H1 (cell line): Measurements from ENCODE around the gene UBAP1L. TPM values are rescaled to one million over a fixed set of nuclear protein-coding genes. Genes with fewer than 3 reads are reported as not detected.

Source experiments
- CTCF ChIA-PET: fragments of 300-600 bp; sonication (Branson Sonifier 250); formaldehyde crosslinking; loops from one replicate; lab custom pipeline; 2021; ENCODE audit not compliant: partially characterized antibody; lab: Charles Lee
- POLR2A ChIA-PET: fragments of 300-600 bp; sonication (Branson Sonifier 250); formaldehyde crosslinking; loops from one replicate; lab custom pipeline; 2021; ENCODE audit warnings: inconsistent platforms; ENCODE audit not compliant: partially characterized antibody; lab: Charles Lee
- DNase-seq, 2 experiments: peaks; one replicate each; pipeline versions ENCODE4 v3.0.0 to v3.0.0-alpha.2; 2010 to 2022; ENCODE audit warnings: low spot score in 2 of 2, low read depth in 1 of 2, mixed read lengths in 1 of 2
- FAIRE-seq: peaks from 2 replicates; lab custom pipeline; 2011; peaks lifted over from hg19 to GRCh38; lab: Jason Lieb, UNC
- H2AFZ ChIP-seq: 2 replicates; pipeline ENCODE4 v1.8.1; 2012; ENCODE audit warnings: low read length, inconsistent platforms
- H2AK5ac ChIP-seq: 2 replicates; pipeline ENCODE4 v1.6.1; 2013; ENCODE audit warnings: low read depth, low read length
- H2BK120ac ChIP-seq: replicated peaks from 2 replicates; pipeline ENCODE3; 2013; ENCODE audit warnings: low read depth, low read length, inconsistent platforms
- H2BK12ac ChIP-seq: 2 replicates; pipeline ENCODE4 v1.6.1; 2013; ENCODE audit warnings: low read depth, low read length
- H2BK15ac ChIP-seq: 2 replicates; pipeline ENCODE4 v1.6.1; 2013; ENCODE audit warnings: low read length
- H2BK20ac ChIP-seq: 2 replicates; pipeline ENCODE4 v1.6.1; 2013; ENCODE audit warnings: low read length
- H2BK5ac ChIP-seq: 2 replicates; pipeline ENCODE4 v1.6.1; 2013; ENCODE audit warnings: low read depth, low read length
- H3K14ac ChIP-seq: 2 replicates; pipeline ENCODE4 v1.6.1; 2013; ENCODE audit warnings: inconsistent platforms; ENCODE audit not compliant: insufficient read length
- H3K18ac ChIP-seq: 2 replicates; pipeline ENCODE4 v1.6.1; 2013; ENCODE audit warnings: low read length; ENCODE audit errors: extremely low read depth
- H3K23ac ChIP-seq: 2 replicates; pipeline ENCODE4 v1.6.1; 2013; ENCODE audit warnings: inconsistent platforms; ENCODE audit not compliant: insufficient read length
- H3K23me2 ChIP-seq: 2 replicates; pipeline ENCODE4 v1.6.1; 2013; ENCODE audit warnings: low read depth, low read length
- H3K27ac ChIP-seq: 2 replicates; pipeline ENCODE4 v1.6.1; 2011; ENCODE audit warnings: low read depth, low read length, inconsistent platforms
- H3K27me3 ChIP-seq, 4 experiments: replicated peaks in 1 of 4; 1 replicate in 1 of 4; 2 replicates in 3 of 4; pipeline versions ENCODE4 v1.6.1 to v1.8.1; 2011 to 2013; ENCODE audit warnings: low read length in 3 of 4, mild to moderate bottlenecking in 3 of 4, inconsistent platforms in 2 of 4, mixed read lengths in 2 of 4, moderate library complexity in 1 of 4; ENCODE audit not compliant: control insufficient read depth in 3 of 4, insufficient read depth in 3 of 4; ENCODE audit errors: extremely low read depth in 1 of 4
- H3K36me3 ChIP-seq, 4 experiments: 2 replicates each; pipeline versions ENCODE4 v1.6.1 to v1.8.1; 2011 to 2013; ENCODE audit warnings: mild to moderate bottlenecking in 4 of 4, low read length in 3 of 4, moderate library complexity in 2 of 4, control low read depth in 1 of 4, inconsistent platforms in 1 of 4; ENCODE audit not compliant: insufficient read depth in 4 of 4, control insufficient read depth in 2 of 4
- H3K4ac ChIP-seq: replicated peaks from 2 replicates; pipeline ENCODE3; 2013; ENCODE audit warnings: low read length, low read depth, mixed read lengths, inconsistent platforms; ENCODE audit not compliant: insufficient read length
- H3K4me1 ChIP-seq, 4 experiments: replicated peaks in 1 of 4; 1 replicate in 1 of 4; 2 replicates in 3 of 4; pipeline versions ENCODE4 v1.6.1 to v1.8.1; 2011 to 2013; ENCODE audit warnings: low read length in 3 of 4, inconsistent platforms in 2 of 4, mixed read lengths in 1 of 4; ENCODE audit not compliant: insufficient read depth in 4 of 4, control insufficient read depth in 3 of 4
- H3K4me2 ChIP-seq, 2 experiments: 2 replicates each; pipeline versions ENCODE4 v1.6.1 to v1.8.1; 2011 to 2013; ENCODE audit warnings: low read depth in 2 of 2, low read length in 2 of 2, control low read depth in 1 of 2, inconsistent platforms in 1 of 2, mild to moderate bottlenecking in 1 of 2; ENCODE audit not compliant: insufficient read depth in 1 of 2
- H3K4me3 ChIP-seq, 4 experiments: fragments of 200-600, 300-600 bp in 1 of 4; sonication (generic), shearing (Covaris generic), sonication (Bioruptor Twin) in 1 of 4; 2 replicates each; pipeline versions ENCODE4 v1.5.1 to v1.8.1; 2011 to 2016; ENCODE audit warnings: low read length in 4 of 4, low read depth in 3 of 4, control low read depth in 2 of 4, inconsistent platforms in 2 of 4, mild to moderate bottlenecking in 2 of 4, mixed read lengths in 1 of 4, moderate library complexity in 1 of 4; ENCODE audit not compliant: insufficient read depth in 2 of 4; ENCODE audit errors: extremely low read depth in 1 of 4
- H3K56ac ChIP-seq: replicated peaks from 2 replicates; pipeline ENCODE3; 2013; ENCODE audit warnings: low read depth, mild to moderate bottlenecking, mixed read lengths, low read length, inconsistent platforms; ENCODE audit not compliant: insufficient read length
- H3K79me1 ChIP-seq: 2 replicates; pipeline ENCODE4 v1.6.1; 2013; ENCODE audit warnings: low read depth, low read length, control low read depth
- H3K79me2 ChIP-seq, 2 experiments: 2 replicates each; pipeline versions ENCODE4 v1.6.1 to v1.8.1; 2012 to 2013; ENCODE audit warnings: low read length in 2 of 2, mild to moderate bottlenecking in 2 of 2, inconsistent platforms in 1 of 2; ENCODE audit not compliant: insufficient read depth in 2 of 2, control insufficient read depth in 1 of 2
- H3K9ac ChIP-seq, 4 experiments: replicated peaks in 1 of 4; 1 replicate in 1 of 4; 2 replicates in 3 of 4; pipeline versions ENCODE4 v1.6.1 to v1.8.1; 2011 to 2013; ENCODE audit warnings: low read depth in 3 of 4, low read length in 3 of 4, control low read depth in 2 of 4, mild to moderate bottlenecking in 2 of 4, moderate library complexity in 2 of 4, inconsistent platforms in 1 of 4; ENCODE audit errors: extremely low read depth in 1 of 4
- H3K9me3 ChIP-seq, 2 experiments: 2 replicates each; pipeline versions ENCODE4 v1.6.1 to v1.8.1; 2012 to 2013; ENCODE audit warnings: mild to moderate bottlenecking in 2 of 2, moderate library complexity in 2 of 2, control low read depth in 1 of 2, inconsistent platforms in 1 of 2, low read depth in 1 of 2, low read length in 1 of 2, mixed read lengths in 1 of 2; ENCODE audit not compliant: insufficient read depth in 2 of 2
- H4K20me1 ChIP-seq, 2 experiments: replicated peaks in 1 of 2; 2 replicates each; pipeline versions ENCODE3 to v1.8.1; 2011 to 2013; ENCODE audit warnings: inconsistent platforms in 2 of 2, low read length in 2 of 2, mild to moderate bottlenecking in 1 of 2; ENCODE audit not compliant: insufficient read depth in 2 of 2, control insufficient read depth in 1 of 2
- H4K5ac ChIP-seq: 2 replicates; pipeline ENCODE4 v1.6.1; 2013; ENCODE audit warnings: low read length, low read depth, mixed read lengths, inconsistent platforms; ENCODE audit not compliant: insufficient read length
- H4K8ac ChIP-seq: 2 replicates; pipeline ENCODE4 v1.8.0; 2013; ENCODE audit warnings: mild to moderate bottlenecking, moderate library complexity, low read length, inconsistent platforms; ENCODE audit not compliant: insufficient read depth; ENCODE audit errors: extremely low read depth
- H4K91ac ChIP-seq: replicated peaks from 2 replicates; pipeline ENCODE3; 2013; ENCODE audit warnings: low read length, mixed read lengths, inconsistent platforms; ENCODE audit not compliant: insufficient read length
- CBX8 ChIP-seq: fragments of 300-800, 300-1000 bp; sonication (generic); IDR thresholded peaks from 2 replicates; pipeline ENCODE4 v1.7.1; 2016; ENCODE audit warnings: low read depth, low read length, borderline replicate concordance
- EGR1 ChIP-seq: IDR thresholded peaks from 2 replicates; pipeline ENCODE4 v1.6.1; 2011; ENCODE audit warnings: low read depth, low read length, borderline replicate concordance
- KDM5A ChIP-seq: fragments of 200-600 bp; IDR thresholded peaks from 2 replicates; pipeline ENCODE4 v1.7.1; 2012; ENCODE audit warnings: mild to moderate bottlenecking, low read length, inconsistent platforms, mixed read lengths
- NANOG ChIP-seq: IDR thresholded peaks from 2 replicates; pipeline ENCODE4 v1.6.1; 2011; ENCODE audit warnings: low read length, low read depth, mild to moderate bottlenecking, inconsistent platforms; ENCODE audit not compliant: insufficient read depth, poor library complexity, severe bottlenecking
- PHF8 ChIP-seq: fragments of 200-600 bp; sonication (generic); conservative IDR thresholded peaks from 2 replicates; pipeline ENCODE4 v1.7.1; 2012; ENCODE audit warnings: low read depth, mild to moderate bottlenecking, inconsistent platforms, low read length, moderate library complexity
- POU5F1 ChIP-seq: IDR thresholded peaks from 2 replicates; pipeline ENCODE4 v1.6.1; 2011; ENCODE audit warnings: low read depth, mild to moderate bottlenecking, low read length, moderate library complexity
- SUZ12 ChIP-seq: fragments of 200-600 bp; sonication (generic); IDR thresholded peaks from 2 replicates; pipeline ENCODE4 v1.6.1; 2012; ENCODE audit warnings: mild to moderate bottlenecking, inconsistent platforms, low read length, moderate library complexity, mixed read lengths
- WGBS, 2 experiments: shearing (Covaris generic) in 1 of 2; methylation state at CpG; one replicate each; pipeline versions ENCODE4 v1.1.6 to v1.1.7; 2013 to 2015; ENCODE audit warnings: low lambda C conversion rate in 2 of 2, mixed read lengths in 2 of 2, inconsistent platforms in 1 of 2, low coverage in 1 of 2, missing lambda C conversion rate in 1 of 2; ENCODE audit not compliant: insufficient replicate concordance in 2 of 2, insufficient coverage in 1 of 2, insufficient read length in 1 of 2; ENCODE audit errors: extremely low coverage in 1 of 2, missing lambda C conversion rate in 1 of 2; 5-methylcytosine and 5-hydroxymethylcytosine counted together
- polyA plus RNA-seq, 7 experiments: library from polyadenylated mRNA; depleted of rRNA in 3 of 7; stranded (reverse) in 5 of 7; unstranded in 2 of 7; fragments of >200 nt in 5 of 7; fragments of 200-250 nt in 2 of 7; gene quantifications; 1 replicate in 5 of 7; 2 replicates in 1 of 7; 4 replicates in 1 of 7; pipeline versions ENCODE4 v1.2.1 to v1.2.3, GENCODE V29; 2011 to 2013; ENCODE audit warnings: missing spikeins in 2 of 7, mixed read lengths in 2 of 7
- total RNA-seq: library from RNA; stranded (reverse); fragmentation: NEBNext Ultra II Directional; extraction: Animal tissue kit (Norgen Biotek cat#: 25700); gene quantifications from 2 replicates; pipeline ENCODE4 v1.2.1, GENCODE V29; 2021
- TF ChIP-seq, protein P1 (sequence below): IDR thresholded peaks from 2 replicates; pipeline ENCODE4 v1.6.1; 2011; ENCODE audit warnings: low read depth, mild to moderate bottlenecking, low read length; ENCODE audit not compliant: insufficient read depth
- TF ChIP-seq, protein P2 (sequence below): IDR thresholded peaks from 2 replicates; pipeline ENCODE4 v1.6.1; 2012; ENCODE audit warnings: inconsistent platforms

UBAP1L gene
- total and polyA plus RNA-seq, 2 of the 8 experiments (the other 6 are each of a cell fraction or from before 2014, with no cell fraction given) = 0.67 to 1.7 TPM

DNA sequence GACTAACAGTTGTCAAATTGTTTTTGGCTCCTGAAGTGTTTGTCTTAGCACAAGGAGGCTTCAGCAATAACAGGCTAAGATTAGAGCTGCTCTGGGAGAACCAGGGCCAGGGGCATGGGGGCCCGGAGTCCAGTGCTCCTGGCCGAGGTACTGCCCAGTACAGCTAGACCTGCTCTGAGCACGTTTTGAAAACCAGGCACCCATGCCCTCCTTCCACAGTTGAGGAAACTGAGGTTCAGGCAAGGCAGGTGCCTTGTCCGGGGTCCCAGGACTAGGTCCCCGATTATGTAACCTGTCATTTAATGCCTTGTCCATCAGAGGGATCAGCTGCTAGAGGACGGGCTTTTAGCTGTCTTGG is 19.3 kb downstream of the UBAP1L start:
- CTCF ChIA-PET = interaction anchor here (0.5 to 4.0 kb wide), 12 partner anchors 11 to 62 kb away, joined by 3 to 45 read pairs (median 4); partner anchors contain the start of genes KBTBD13 and RASL12
- no peak overlapping the region for H3K9ac ChIP-seq
- no peak for FAIRE-seq
- H2BK15ac ChIP-seq = no peak overlapping the region
- no peak overlapping the region for H4K8ac ChIP-seq
- no peaks in the 10 kb centered on the region for H3K9me3 ChIP-seq
- no peak overlapping the region for H2BK20ac ChIP-seq
- no peaks in the 10 kb centered on the region for H3K23me2 ChIP-seq
- H2AK5ac ChIP-seq = no peak overlapping the region
- H3K79me1 ChIP-seq = no peaks in the 10 kb centered on the region
- H3K4me3 ChIP-seq = no peak overlapping the region
- no peak overlapping the region for H2AFZ ChIP-seq
- no peak overlapping the region for H4K91ac ChIP-seq
- no peak overlapping the region for H3K4me2 ChIP-seq
- H3K23ac ChIP-seq = no peak overlapping the region
- H3K56ac ChIP-seq = no peak overlapping the region
- H3K36me3 ChIP-seq = no peaks in the 10 kb centered on the region
- no peaks in the 10 kb centered on the region for H4K20me1 ChIP-seq
- no peaks in the 10 kb centered on the region for H3K27me3 ChIP-seq
- 80% methylated on average over 6 of the region's 6 CpGs; no CpG with 5 or more reads in 1 of the 2 experiments for WGBS, 2 experiments
- no peak overlapping the region for H3K14ac ChIP-seq
- H3K4ac ChIP-seq = no peak overlapping the region
- no peak for DNase-seq
- no peak overlapping the region for H2BK5ac ChIP-seq
- POLR2A ChIA-PET = interaction anchor here (0.7 to 3.4 kb wide), 3 partner anchors 11 to 209 kb away, joined by 3 to 16 read pairs (median 3); partner anchors contain the start of gene RNU5B-1
- peaks cover 0 to 3% (median 0%) of the 10 kb centered on the region in 4 experiments; a peak in 1 of 7 replicates for H3K4me1 ChIP-seq
- H3K18ac ChIP-seq = no peak overlapping the region
- H2BK12ac ChIP-seq = no peak overlapping the region
- no peak overlapping the region for H3K27ac ChIP-seq
- no peak overlapping the region for H2BK120ac ChIP-seq
- H3K79me2 ChIP-seq = no peaks in the 10 kb centered on the region
- no peak overlapping the region for H4K5ac ChIP-seq
- TF ChIP-seq NANOG (no peak), PHF8 (no peak), CBX8 (no peak), EGR1 (no peak), SUZ12 (no peak), KDM5A (no peak), POU5F1 (no peak)
- TF ChIP-seq, protein P1, sequence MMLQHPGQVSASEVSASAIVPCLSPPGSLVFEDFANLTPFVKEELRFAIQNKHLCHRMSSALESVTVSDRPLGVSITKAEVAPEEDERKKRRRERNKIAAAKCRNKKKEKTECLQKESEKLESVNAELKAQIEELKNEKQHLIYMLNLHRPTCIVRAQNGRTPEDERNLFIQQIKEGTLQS = no peak
- TF ChIP-seq, protein P2, sequence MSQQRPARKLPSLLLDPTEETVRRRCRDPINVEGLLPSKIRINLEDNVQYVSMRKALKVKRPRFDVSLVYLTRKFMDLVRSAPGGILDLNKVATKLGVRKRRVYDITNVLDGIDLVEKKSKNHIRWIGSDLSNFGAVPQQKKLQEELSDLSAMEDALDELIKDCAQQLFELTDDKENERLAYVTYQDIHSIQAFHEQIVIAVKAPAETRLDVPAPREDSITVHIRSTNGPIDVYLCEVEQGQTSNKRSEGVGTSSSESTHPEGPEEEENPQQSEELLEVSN = no peak
